Dedifferentiated amniotic fluid mesenchymal stem cell (primary cell): ENCODE measurements around the gene PLA2G6.
"Not testable (repeated sequence)": the region's sequence is repeated elsewhere in the genome, so short reads cannot be mapped to it uniquely, and the experiment has no call there.

ENCODE experiments used
- DNase-seq: peaks from one replicate; pipeline ENCODE4 v3.0.0-alpha.2; 2016; ENCODE audit errors: extremely low spot score

PLA2G6 gene

GRCh38 chr22:38165922-38166593, 15.6 kb downstream of the PLA2G6 start:
- no peak for DNase-seq

DNA sequence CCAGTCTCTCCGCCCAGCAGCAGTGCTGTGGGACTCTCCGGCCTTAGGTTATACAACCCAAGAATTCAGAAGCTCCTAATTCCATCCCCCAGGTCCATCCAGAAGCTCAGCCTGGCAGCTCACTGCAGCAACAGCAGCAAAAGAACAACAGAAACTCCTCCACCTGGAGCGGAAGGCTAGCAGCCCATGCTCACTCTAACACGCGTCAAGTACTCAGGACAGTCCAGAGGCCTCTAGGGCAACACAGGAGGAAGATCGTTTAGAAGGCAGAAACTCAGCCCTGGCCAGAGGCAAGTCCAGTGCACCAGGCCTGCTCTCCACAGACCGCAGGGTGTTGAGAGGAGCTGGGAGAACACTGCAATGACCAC, 17.1 kb downstream of the PLA2G6 start:
- DNase-seq = no peak

GRCh38 chr22:38163844-38164550, 17.6 kb downstream of the PLA2G6 start:
- no peak for DNase-seq

DNA sequence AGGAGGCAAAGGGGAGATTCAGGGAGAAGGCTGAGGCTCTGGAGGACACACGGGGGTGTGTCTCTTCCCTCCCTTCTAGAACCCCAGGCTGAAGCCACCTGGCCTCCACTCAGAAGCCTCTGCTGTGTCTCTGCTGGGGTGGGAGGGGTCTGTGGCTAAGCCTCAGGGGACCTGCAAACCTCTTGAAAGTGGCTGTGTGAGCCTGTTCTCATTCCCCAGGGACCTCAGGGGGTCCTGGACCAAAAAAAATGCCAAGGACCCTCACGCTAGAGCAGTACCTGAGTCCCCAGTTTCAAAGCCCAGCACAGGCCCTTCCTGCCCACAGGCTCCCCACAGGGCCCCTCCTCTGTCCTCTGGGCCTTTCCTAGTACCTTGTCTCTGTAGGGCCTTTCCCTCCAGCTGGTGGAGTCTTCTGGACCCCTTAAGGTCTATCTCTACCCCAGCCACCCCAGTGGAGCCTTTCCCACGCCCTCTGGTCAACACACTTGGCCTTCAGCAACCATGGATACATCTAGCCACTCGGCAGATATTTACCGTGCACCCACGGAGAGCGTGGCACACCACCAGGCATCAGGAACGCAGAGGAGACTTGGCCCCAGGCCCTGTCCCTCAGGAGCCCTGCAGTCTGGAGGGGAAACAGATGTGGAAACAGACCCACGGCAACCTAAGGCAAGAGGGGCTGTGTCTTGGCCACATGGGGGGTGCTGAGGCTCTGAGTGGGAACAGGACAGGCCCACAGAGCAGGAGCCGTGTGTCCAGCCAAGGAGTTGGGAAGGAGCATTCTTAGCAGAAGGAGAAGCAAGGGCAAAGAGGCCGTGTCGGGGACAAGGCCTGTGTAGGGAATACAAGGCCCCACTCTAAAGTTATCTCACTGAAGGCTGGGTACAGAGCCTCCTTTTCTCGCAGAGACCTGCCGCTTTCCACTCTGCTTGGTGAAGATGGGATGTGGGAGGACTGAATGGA, 18.5 kb downstream of the PLA2G6 start:
- no peak for DNase-seq

- no peak for DNase-seq
Observed at GRCh38 chr22:38155703-38156102, 25.9 kb downstream of the PLA2G6 start.

DNA sequence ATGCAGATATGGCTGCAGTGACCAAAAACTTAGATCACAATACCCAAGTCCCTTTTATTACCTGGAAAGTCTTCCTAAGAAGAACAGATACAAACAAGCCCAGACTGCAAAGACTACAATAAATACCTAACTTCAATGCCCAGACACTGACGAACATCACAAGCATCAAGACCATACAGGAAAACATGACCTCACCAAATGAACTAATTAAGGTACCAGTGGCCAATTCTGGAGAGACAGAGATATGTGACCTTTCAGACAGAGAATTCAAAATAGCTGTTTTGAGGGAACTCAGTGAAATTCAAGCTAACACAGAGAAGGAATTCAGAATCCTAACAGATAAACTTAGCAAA, 27.1 kb downstream of the PLA2G6 start:
- not testable (repeated sequence) for DNase-seq

DNA sequence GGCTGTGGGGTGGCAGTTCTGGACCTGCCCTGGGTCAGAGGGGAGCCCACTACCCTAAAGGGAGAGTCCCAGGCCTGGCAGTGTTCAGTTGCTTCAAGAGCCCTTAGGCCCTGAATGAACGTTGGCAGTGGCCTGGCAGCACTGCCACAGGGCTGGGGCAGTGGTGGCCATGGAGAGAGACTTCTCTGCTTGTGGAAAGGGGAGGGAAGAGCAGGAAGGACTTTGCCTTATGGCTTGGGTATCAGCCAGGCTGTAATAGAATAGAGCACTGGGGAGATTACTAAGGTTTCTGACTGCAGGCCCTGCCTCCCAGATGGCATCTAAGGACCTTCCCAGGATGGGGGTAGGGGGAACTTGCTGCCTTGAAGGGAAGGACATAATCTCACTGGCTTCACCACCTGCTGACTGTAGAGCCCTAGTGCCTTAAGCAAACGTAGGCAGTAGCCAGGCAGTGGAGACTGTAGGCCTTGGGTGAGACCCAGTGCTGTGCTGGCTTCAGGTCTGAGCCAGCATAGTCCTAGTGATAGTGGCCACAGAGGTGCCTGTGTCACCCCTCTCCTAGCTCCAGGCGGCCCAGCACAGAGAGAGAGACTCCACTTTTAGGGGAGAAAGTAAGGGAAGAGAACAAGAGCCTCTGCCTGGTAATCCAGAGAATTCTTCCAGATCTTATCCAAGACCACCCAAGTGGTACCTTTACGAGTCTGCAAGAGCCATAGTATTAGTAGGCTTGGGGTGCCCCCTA, 27.6 kb downstream of the PLA2G6 start:
- no peak for DNase-seq

GRCh38 chr22:38151126-38151500, 30.5 kb downstream of the PLA2G6 start:
- DNase-seq = no peak

GRCh38 chr22:38148245-38148644, 33.4 kb downstream of the PLA2G6 start:
- no peak for DNase-seq

- DNase-seq = not testable (repeated sequence)
Observed at GRCh38 chr22:38146166-38146565, 35.5 kb downstream of the PLA2G6 start.

DNA sequence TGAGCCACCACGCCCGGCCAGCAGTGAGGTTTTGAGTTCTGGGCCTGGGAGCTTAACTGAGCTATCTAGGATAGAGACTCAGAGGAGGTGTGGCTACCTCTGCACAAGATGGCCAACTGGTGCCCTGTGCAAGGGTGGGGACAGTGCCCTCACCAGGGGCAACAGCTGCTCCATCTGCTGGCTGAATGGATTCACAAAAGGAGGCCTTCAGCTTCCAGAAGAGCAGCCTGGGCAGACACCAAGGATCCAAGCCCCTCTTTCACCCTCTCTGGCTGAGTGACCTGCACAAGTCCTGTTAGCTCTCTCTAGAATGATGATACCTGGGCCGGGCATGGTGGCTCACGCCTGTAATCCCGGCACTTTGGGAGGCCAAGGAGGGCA, 37.6 kb downstream of the PLA2G6 start:
- no peak for DNase-seq

- DNase-seq = no peak
Observed at GRCh38 chr22:38142606-38143005, 39.0 kb downstream of the PLA2G6 start.

DNA sequence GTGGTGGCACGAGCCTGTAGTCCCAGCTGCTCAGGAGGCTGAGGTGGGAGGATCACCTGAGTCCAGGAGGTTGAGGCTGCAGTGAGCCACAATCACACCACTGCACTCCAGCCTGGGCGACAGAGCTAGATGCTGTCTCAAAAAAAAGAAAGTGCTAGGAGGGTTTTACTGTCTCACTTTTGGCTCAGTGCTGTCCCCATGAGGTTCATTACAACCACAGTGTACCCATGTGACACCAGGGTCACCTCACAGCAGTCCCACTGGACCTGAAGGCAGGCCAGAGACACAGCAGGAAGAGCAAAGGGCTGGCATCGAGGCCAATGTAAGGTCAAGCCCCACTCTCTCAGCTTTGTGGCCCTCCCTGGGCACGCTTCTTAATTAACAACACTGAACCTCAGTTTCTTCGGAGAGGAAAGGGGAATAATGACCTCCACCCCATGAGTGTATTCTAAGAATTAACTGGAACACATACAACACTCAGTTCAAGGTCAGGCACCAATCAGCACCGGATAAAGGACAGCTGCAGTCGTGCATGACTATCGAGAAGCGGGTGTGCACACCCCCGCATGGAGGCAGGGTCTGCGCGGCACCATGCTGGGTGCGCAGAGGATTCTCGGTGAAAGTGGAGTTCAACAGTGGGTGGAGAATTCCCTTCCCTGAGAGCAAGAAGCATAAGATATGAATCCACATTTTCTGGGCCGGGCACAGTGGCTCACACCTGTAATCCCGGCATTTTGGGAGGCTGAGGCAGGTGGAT, 40.2 kb downstream of the PLA2G6 start:
- no peak for DNase-seq

DNA sequence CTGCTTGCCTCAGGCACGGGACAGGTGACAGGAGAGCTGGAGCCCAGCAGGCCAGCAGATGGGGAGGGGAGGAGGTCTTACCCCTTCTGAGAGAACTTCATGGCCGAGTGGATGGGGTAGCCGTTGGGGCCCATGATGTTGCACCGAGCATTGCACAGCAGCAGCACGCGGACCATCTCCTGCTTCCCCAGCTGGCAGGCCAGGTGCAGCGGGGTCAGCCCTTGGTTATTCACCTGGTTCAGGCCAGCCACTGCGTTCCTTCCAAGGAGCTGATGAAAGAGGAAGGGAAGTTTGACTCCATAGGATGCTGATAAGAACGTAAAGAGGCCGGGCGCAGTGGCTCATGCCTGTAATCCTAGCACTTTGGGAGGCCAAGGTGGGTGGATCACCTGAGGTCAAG, 41.7 kb downstream of the PLA2G6 start:
- DNase-seq = no peak

DNA sequence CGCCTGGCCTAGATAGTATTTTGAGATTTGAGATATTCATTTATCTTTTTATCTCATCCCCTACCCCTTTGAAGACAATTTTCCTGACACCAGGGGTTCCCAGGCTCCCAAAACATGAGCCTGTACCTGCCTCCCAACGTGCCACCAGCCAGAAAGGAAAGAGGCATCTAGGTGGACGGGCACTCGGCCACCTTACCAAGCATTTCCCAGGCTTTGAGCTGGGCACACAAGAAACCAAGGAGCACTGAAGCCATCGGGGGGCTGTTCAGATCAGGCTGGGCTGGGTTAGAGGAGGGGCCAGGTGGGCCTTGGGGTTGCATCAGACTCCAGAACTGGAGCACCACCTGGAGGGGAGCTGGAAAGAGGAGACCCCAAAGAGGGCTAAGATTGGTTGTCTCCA, 42.7 kb downstream of the PLA2G6 start:
- no peak for DNase-seq

- DNase-seq = no peak
Observed at GRCh38 chr22:38137876-38138687, 43.5 kb downstream of the PLA2G6 start.

DNA sequence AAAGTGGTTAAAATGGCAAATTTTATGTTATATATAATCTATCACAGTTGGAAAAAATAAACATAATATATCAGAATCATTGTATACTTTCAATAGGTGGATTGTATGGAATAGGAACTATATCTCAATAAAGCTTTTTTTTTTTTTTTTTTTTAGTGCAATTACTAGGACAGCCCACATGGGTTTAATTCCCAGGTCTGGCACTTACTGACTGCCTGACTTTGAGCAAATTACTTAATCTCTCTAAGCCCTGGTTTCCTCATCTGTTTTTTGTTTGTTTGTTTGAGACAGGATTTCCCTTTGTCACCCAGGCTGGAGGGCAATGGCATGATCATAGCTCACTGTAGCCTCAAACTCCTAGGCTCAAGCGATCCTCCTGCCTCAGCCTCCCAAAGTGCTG, 45.0 kb downstream of the PLA2G6 start:
- no peak for DNase-seq

GRCh38 chr22:38135133-38135706, 46.4 kb downstream of the PLA2G6 start:
- peak; percentile 41 for DNase-seq

- no peak for DNase-seq
Observed at GRCh38 chr22:38133331-38133730, 48.3 kb downstream of the PLA2G6 start.

- no peak for DNase-seq
Observed at GRCh38 chr22:38132794-38133193, 48.8 kb downstream of the PLA2G6 start.
